Liver (tissue), 3 donors: ENCODE results near the gene PKD1.
"Not testable (repeated sequence)": the region's sequence is repeated elsewhere in the genome, so short reads cannot be mapped to it uniquely, and the experiment has no call there.

ENCODE experiments used
- EGR1 ChIP-seq, 2 donors: IDR thresholded peaks; 2 replicates each; pipeline ENCODE4 v1.6.1; 2016 to 2018; ENCODE audit warnings: antibody characterized with exemption in 2 of 2, low read depth in 2 of 2
- NR2F2 ChIP-seq: IDR thresholded peaks from 2 replicates; pipeline ENCODE4 v1.6.1; 2016; ENCODE audit warnings: antibody characterized with exemption
- RAD21 ChIP-seq, 2 donors: IDR thresholded peaks; 2 replicates each; pipeline ENCODE4 v1.6.1; 2016; ENCODE audit warnings: antibody characterized with exemption in 2 of 2, mild to moderate bottlenecking in 2 of 2
- SP1 ChIP-seq: IDR thresholded peaks from 2 replicates; pipeline ENCODE4 v1.6.1; 2018; ENCODE audit warnings: antibody characterized with exemption, mild to moderate bottlenecking
- TAF1 ChIP-seq: conservative IDR thresholded peaks from 2 replicates; pipeline ENCODE4 v1.6.1; 2016; ENCODE audit warnings: antibody characterized with exemption, mild to moderate bottlenecking
- TF ChIP-seq, protein P1 (sequence below): fragments of 150-350 bp; IDR thresholded peaks from 2 replicates; pipeline ENCODE4 v1.5.1; 2017; ENCODE audit warnings: improper control_type of control experiment, low read depth, low read length; ENCODE audit not compliant: missing input control
- TF ChIP-seq, protein P2 (sequence below): IDR thresholded peaks from 2 replicates; pipeline ENCODE4 v1.6.1; 2016; ENCODE audit warnings: antibody characterized with exemption
- TF ChIP-seq, protein P3 (sequence below): IDR thresholded peaks from 2 replicates; pipeline ENCODE4 v1.6.1; 2016; ENCODE audit warnings: antibody characterized with exemption
- donor health status: healthy.
- donor health status: healthy.

DNA sequence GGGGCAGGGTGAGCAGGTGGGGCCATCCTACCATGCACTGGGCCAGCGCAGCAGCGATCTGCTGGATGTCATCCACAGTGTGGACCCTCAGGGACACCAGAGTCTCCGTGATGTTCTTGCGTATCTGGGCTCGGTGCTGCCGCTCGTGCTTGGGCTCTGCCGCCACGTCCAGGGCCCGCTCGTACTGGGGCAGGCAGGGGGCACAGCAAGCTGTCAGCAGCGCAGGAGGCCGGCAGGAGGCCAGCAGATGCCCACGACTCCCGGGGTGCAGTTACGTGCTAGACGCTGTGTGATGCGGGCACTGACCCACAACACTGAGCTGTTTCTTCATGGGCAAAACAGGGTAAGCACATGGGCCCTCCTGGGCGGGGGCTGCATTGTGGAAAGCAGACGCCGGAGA is 30.4 kb downstream of the PKD1 start:
- TF ChIP-seq, protein P1, sequence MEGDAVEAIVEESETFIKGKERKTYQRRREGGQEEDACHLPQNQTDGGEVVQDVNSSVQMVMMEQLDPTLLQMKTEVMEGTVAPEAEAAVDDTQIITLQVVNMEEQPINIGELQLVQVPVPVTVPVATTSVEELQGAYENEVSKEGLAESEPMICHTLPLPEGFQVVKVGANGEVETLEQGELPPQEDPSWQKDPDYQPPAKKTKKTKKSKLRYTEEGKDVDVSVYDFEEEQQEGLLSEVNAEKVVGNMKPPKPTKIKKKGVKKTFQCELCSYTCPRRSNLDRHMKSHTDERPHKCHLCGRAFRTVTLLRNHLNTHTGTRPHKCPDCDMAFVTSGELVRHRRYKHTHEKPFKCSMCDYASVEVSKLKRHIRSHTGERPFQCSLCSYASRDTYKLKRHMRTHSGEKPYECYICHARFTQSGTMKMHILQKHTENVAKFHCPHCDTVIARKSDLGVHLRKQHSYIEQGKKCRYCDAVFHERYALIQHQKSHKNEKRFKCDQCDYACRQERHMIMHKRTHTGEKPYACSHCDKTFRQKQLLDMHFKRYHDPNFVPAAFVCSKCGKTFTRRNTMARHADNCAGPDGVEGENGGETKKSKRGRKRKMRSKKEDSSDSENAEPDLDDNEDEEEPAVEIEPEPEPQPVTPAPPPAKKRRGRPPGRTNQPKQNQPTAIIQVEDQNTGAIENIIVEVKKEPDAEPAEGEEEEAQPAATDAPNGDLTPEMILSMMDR = not testable (repeated sequence)
- TF ChIP-seq, protein P2, sequence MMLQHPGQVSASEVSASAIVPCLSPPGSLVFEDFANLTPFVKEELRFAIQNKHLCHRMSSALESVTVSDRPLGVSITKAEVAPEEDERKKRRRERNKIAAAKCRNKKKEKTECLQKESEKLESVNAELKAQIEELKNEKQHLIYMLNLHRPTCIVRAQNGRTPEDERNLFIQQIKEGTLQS = not testable (repeated sequence)
- TF ChIP-seq TAF1; SP1; RAD21 (IDR thresholded peaks at IDR 0.05); NR2F2; EGR1 (IDR thresholded peaks at IDR 0.05; ENCODE audit: low read depth in 2 of 2): not testable (repeated sequence)
- TF ChIP-seq, protein P3, sequence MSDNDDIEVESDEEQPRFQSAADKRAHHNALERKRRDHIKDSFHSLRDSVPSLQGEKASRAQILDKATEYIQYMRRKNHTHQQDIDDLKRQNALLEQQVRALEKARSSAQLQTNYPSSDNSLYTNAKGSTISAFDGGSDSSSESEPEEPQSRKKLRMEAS = not testable (repeated sequence)
